Keratinocyte (primary cell): ENCODE results near the gene OR56A4. TPM values are rescaled to one million over a fixed set of nuclear protein-coding genes. Genes with fewer than 3 reads are reported as not detected.
A peak's percentile ranks its signal among the peaks of the same experiment; 100 is the strongest.

ENCODE experiments used
- DNase-seq: peaks from one replicate; pipeline ENCODE4 v3.0.0-alpha.2; 2011; ENCODE audit warnings: low read depth, missing footprints, low spot score
- FAIRE-seq: peaks from 2 replicates; lab custom pipeline; 2011; peaks lifted over from hg19 to GRCh38; lab: Jason Lieb, UNC
- H2AFZ ChIP-seq: 2 replicates; pipeline ENCODE4 v1.6.0; 2012; ENCODE audit warnings: low read length, control low read depth, inconsistent platforms; ENCODE audit not compliant: control insufficient read depth
- H3K27ac ChIP-seq: 2 replicates; pipeline ENCODE4 v1.5.1; 2011; ENCODE audit warnings: low read length; ENCODE audit not compliant: control insufficient read depth, insufficient read depth
- H3K27me3 ChIP-seq: 3 replicates; pipeline ENCODE4 v1.6.0; 2011; ENCODE audit warnings: low read length; ENCODE audit not compliant: control insufficient read depth, insufficient read depth; ENCODE audit errors: extremely low read depth
- H3K36me3 ChIP-seq, 2 experiments: 2 replicates in 1 of 2; 3 replicates in 1 of 2; pipeline ENCODE4 v1.5.1; 2011; ENCODE audit warnings: low read length in 2 of 2, mild to moderate bottlenecking in 1 of 2; ENCODE audit not compliant: control insufficient read depth in 2 of 2, insufficient read depth in 2 of 2; ENCODE audit errors: extremely low read depth in 1 of 2
- H3K4me1 ChIP-seq: 3 replicates; pipeline ENCODE4 v1.5.1; 2011; ENCODE audit warnings: low read length; ENCODE audit not compliant: control insufficient read depth, insufficient read depth; ENCODE audit errors: extremely low read depth
- H3K4me2 ChIP-seq: 3 replicates; pipeline ENCODE4 v1.6.0; 2011; ENCODE audit warnings: low read depth, low read length; ENCODE audit not compliant: control insufficient read depth, insufficient read depth; ENCODE audit errors: extremely low read depth
- H3K4me3 ChIP-seq, 3 experiments: fragments of 200-600 bp in 1 of 3; sonication (generic) in 1 of 3; 2 replicates in 2 of 3; 3 replicates in 1 of 3; pipeline ENCODE4 v1.5.1; 2011 to 2016; ENCODE audit warnings: low read length in 3 of 3, mild to moderate bottlenecking in 3 of 3, control low read depth in 2 of 3, inconsistent platforms in 1 of 3, low read depth in 1 of 3, mixed read lengths in 1 of 3, mixed run types in 1 of 3, moderate library complexity in 1 of 3; ENCODE audit not compliant: control insufficient read depth in 2 of 3, insufficient read depth in 2 of 3; ENCODE audit errors: extremely low read depth in 1 of 3
- H3K79me2 ChIP-seq: 2 replicates; pipeline ENCODE4 v1.6.0; 2012; ENCODE audit warnings: low read length; ENCODE audit not compliant: control insufficient read depth, insufficient read depth
- H3K9ac ChIP-seq: 3 replicates; pipeline ENCODE4 v1.6.0; 2011; ENCODE audit warnings: low read length; ENCODE audit not compliant: control insufficient read depth, insufficient read depth; ENCODE audit errors: extremely low read depth
- H3K9me1 ChIP-seq: 3 replicates; pipeline ENCODE4 v1.6.0; 2011; ENCODE audit warnings: low read length; ENCODE audit not compliant: control insufficient read depth, insufficient read depth; ENCODE audit errors: extremely low read depth
- H3K9me3 ChIP-seq: 2 replicates; pipeline ENCODE4 v1.5.1; 2012; ENCODE audit warnings: low read depth, low read length; ENCODE audit not compliant: control insufficient read depth
- H4K20me1 ChIP-seq: 3 replicates; pipeline ENCODE4 v1.6.0; 2011; ENCODE audit warnings: low read length; ENCODE audit not compliant: control insufficient read depth, insufficient read depth; ENCODE audit errors: extremely low read depth
- EZH2 ChIP-seq: IDR thresholded peaks from one replicate; pipeline ENCODE4 v1.6.1; 2012; ENCODE audit warnings: inconsistent platforms, mild to moderate bottlenecking, low read length, moderate library complexity
- dilution Hi-C: fragments of 300-500 bp; cut with MboI; formaldehyde crosslinking; loops from one replicate; pipeline ENCODE4 v1.7.0; 2020; ENCODE audit warnings: low sequenced_read_pairs; ENCODE audit not compliant: extremely low pct_ligation_motif_present
- polyA plus RNA-seq, 5 experiments: library from polyadenylated mRNA; depleted of rRNA in 3 of 5; stranded (reverse) in 3 of 5; stranded (forward) in 1 of 5; unstranded in 1 of 5; fragments of >200 nt; gene quantifications; 1 replicate in 1 of 5; 2 replicates in 3 of 5; 3 replicates in 1 of 5; pipeline versions ENCODE4 v1.2.1 to v1.2.3, GENCODE V29; 2011 to 2012; ENCODE audit warnings: missing spikeins in 2 of 5, low read depth in 1 of 5, low replicate concordance in 1 of 5
- TF ChIP-seq, protein P1 (sequence below), 3 experiments: IDR thresholded peaks in 1 of 3; conservative IDR thresholded peaks in 1 of 3; optimal IDR thresholded peaks in 1 of 3; 2 replicates in 2 of 3; 3 replicates in 1 of 3; pipeline versions ENCODE3 to v1.5.1; 2011; ENCODE audit warnings: low read length in 3 of 3, mild to moderate bottlenecking in 3 of 3, moderate library complexity in 2 of 3, control low read depth in 1 of 3, inconsistent platforms in 1 of 3; ENCODE audit not compliant: insufficient read depth in 2 of 3; ENCODE audit errors: extremely low read depth in 1 of 3

The OR56A4 gene
- polyA plus RNA-seq, 1 donor (not counting 4 experiments of a cell fraction or from before 2014, with no cell fraction given): not detected

GRCh38 chr11:5994791-5995190, 12.0 kb downstream of the OR56A4 start:
- H3K4me2 ChIP-seq: no peak overlapping the region
- H4K20me1 ChIP-seq: no peaks in the 10 kb centered on the region
- no peaks in the 10 kb centered on the region for H3K4me1 ChIP-seq
- no peaks in the 10 kb centered on the region for H3K9me1 ChIP-seq
- FAIRE-seq: no peak
- no peak overlapping the region for H3K27ac ChIP-seq
- H2AFZ ChIP-seq: no peak overlapping the region
- no peaks in the 10 kb centered on the region for H3K79me2 ChIP-seq
- H3K36me3 ChIP-seq: no peaks in the 10 kb centered on the region
- no peak overlapping the region for H3K4me3 ChIP-seq
- no peak overlapping the region for H3K9ac ChIP-seq
- TF ChIP-seq EZH2: no peak
- TF ChIP-seq, protein P1, sequence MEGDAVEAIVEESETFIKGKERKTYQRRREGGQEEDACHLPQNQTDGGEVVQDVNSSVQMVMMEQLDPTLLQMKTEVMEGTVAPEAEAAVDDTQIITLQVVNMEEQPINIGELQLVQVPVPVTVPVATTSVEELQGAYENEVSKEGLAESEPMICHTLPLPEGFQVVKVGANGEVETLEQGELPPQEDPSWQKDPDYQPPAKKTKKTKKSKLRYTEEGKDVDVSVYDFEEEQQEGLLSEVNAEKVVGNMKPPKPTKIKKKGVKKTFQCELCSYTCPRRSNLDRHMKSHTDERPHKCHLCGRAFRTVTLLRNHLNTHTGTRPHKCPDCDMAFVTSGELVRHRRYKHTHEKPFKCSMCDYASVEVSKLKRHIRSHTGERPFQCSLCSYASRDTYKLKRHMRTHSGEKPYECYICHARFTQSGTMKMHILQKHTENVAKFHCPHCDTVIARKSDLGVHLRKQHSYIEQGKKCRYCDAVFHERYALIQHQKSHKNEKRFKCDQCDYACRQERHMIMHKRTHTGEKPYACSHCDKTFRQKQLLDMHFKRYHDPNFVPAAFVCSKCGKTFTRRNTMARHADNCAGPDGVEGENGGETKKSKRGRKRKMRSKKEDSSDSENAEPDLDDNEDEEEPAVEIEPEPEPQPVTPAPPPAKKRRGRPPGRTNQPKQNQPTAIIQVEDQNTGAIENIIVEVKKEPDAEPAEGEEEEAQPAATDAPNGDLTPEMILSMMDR (optimal IDR thresholded peaks at IDR 0.05 in 1 of 3, IDR thresholded peaks at IDR 0.05 in 1 of 3, conservative IDR thresholded peaks at IDR 0.05 in 1 of 3; ENCODE audit: extremely low read depth in 1 of 3, insufficient read depth in 2 of 3, low read length in 3 of 3): no peak
- H3K27me3 ChIP-seq: no peaks in the 10 kb centered on the region
- dilution Hi-C loops: no loop called here
- no peak for DNase-seq
- H3K9me3 ChIP-seq: no peaks in the 10 kb centered on the region

- dilution Hi-C loops: no loop called here
- TF ChIP-seq, protein P1 (optimal IDR thresholded peaks at IDR 0.05 in 1 of 3, IDR thresholded peaks at IDR 0.05 in 1 of 3, conservative IDR thresholded peaks at IDR 0.05 in 1 of 3; ENCODE audit: extremely low read depth in 1 of 3, insufficient read depth in 2 of 3, low read length in 3 of 3): peak; percentile 54 to 56 (median 55)
- TF ChIP-seq EZH2: no peak
- Histone ChIP-seq H3K36me3 (no peaks in the 10 kb centered on the region), H3K27me3 (no peaks in the 10 kb centered on the region), H3K79me2 (no peaks in the 10 kb centered on the region), H4K20me1 (no peaks in the 10 kb centered on the region), H3K4me3 (no peak overlapping the region), H3K27ac (no peak overlapping the region), H3K4me2 (no peak overlapping the region), H3K9ac (no peak overlapping the region), H2AFZ (no peak overlapping the region), H3K4me1 (no peaks in the 10 kb centered on the region), H3K9me1 (no peaks in the 10 kb centered on the region), H3K9me3 (no peaks in the 10 kb centered on the region)
- DNase-seq (peak; percentile 13), FAIRE-seq (peak; percentile 17)
These were observed 14.0 kb downstream of the OR56A4 start for GRCh38 chr11:5992604-5993251.
